NCI-H1105 treated with DMSO at 0.1 percent for 48 hours (cell line): ENCODE measurements around the gene HHEX.
"Not testable (repeated sequence)": the region's sequence is repeated elsewhere in the genome, so short reads cannot be mapped to it uniquely, and the experiment has no call there.

Experiments used
- DNase-seq: peaks from one replicate; lab custom pipeline; 2025; lab: John Stamatoyannopoulos, UW

The HHEX gene

DNA sequence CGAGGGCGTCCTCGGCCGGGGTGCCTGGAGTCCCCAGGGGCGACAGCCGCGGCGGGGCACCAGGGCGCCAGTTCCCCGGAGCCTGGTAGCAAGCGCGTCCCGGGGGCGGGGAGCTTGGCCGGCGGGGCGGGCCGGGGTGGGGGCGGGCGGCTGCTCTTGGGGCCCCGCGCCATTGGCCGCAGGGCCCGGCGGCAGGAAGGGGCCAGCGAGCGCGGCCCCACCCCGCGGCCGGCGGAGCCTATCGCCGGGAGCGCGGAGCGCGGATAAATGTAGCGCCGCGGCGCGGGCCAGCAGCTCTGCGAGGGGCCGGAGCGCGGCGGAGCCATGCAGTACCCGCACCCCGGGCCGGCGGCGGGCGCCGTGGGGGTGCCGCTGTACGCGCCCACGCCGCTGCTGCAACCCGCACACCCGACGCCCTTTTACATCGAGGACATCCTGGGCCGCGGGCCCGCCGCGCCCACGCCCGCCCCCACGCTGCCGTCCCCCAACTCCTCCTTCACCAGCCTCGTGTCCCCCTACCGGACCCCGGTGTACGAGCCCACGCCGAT is at the start of gene HHEX:
TSS of gene HHEX (plus strand) at position 293 of the 548 bp plus-strand sequence. CDS start at position 325, 32 bp downstream.
- no peak for DNase-seq

DNA sequence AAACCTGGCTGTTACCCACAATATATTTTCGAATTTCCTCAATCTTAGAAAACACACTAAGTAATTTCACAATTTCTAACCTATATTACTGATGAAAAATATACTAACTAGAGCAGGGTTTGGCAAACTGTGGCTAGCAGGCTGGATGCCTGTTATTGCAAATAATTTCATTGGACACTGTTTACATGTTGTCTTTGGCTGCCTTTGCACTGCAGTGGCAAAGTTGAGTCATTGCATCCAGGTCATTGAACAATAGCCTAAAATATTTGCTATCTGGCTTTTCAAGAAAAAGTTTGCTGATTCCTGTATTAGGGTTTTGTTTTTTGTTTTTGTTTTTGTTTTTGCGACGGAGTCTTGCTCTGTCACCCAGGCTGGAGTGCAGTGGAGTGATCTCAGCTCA is 49.6 kb upstream of the HHEX start:
- DNase-seq: no peak

DNA sequence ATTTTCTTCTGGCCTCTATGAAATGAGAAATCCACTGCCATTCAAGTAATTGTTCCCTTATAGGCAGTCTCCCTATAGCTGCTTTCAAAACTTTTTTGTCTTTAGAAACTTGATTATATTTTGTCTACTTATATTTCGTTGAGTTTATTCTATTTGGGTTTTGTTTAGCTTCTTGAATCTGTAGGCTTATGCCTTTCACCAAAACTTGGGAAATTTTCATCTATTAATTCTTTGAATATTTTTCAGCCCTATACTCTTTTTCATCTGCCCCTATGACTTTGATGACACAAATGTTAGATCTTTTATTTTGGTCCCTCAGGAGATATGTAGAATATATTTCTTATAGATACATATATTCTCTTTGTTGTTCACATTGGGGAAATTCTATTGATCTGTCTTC is 48.3 kb upstream of the HHEX start:
- no peak for DNase-seq

DNA sequence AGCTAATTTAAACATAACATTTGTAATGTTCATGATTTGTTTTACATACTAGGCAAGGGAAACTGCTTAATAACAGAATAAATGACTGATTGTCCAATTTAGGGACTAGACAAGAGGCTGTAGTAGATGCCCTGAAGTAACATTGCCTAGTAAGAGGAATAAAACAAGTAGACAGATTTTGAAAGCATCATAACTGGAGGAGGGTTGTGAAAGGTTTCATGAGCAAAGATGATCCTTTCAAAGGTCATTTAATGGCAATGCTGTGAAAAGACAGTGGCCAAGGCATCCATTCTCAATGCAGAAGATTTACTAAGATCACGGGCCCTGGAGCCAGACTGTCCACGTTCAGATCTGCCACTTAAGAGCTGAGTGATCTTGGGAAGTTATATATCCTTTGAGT is 44.8 kb upstream of the HHEX start:
- DNase-seq: no peak

DNA sequence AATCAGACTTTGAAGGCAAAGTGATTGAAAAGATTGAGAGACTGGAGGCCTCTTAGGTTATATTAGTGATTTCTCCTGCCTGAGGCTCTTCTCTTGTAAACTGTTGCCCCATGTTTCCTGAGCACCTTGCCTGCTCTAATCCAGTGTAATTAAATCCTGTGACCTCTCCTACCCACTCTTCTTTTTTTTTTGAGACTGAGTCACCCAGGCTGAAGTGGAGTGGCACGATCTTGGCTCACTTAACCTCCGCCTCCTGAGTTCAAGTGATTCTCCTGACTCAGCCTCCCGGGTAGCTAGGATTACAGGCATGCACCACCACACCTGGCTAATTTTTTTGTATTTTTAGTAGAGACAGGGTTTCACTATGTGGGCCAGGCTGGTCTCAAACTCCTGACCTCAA is 38.9 kb upstream of the HHEX start:
- not testable (repeated sequence) for DNase-seq

DNA sequence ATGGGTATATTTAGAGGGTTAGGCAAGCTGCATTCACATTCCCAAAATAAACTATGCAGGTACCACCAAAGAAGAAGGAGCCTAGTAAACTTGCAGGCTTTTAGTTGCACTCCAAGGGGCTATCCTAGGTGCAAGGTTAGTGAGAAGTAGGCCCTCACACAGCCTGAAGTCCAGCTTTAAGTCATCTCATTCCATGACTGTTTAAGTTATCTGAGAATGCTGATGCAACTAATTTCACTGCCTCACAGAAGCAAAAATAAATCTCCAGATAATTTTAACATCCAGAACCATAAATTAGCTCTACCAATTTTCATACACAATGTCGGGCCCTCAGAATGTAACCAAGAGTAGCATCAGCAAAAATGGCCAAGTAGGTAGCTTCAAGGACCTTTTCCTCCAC is 34.3 kb upstream of the HHEX start:
- DNase-seq: no peak

DNA sequence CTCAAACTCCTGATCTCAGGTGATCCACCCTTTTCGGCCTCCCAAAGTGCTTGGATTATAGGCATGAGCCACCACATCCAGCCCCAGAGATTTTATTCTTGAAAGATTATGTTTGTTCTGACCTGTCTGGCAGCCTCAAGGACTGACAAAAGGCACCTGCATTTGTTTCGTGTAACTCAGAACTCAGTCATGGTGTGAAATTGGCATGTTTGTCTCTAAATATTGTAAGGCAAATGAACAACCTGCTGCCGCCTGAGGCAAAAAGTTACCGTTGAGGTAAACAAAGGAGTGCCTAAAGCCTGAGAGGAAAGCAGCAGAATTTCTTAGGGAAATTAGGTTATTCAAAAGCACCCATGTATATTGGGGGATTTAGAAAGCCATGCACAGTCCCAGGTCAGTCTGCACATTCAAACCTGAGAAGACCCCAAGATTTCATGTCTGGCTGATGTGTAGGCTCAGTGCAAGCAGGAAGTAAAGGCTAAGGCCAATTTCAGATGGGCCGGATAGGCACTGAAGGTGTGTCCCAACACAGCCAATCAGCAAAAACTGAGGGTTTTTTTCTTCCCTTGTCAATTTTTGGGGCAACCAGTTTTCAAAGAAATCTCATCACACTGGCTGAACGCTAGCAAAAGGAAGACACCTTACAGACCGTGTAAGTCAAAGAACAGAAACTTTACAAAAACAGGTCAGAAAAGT is 33.3 kb upstream of the HHEX start:
- DNase-seq: no peak

DNA sequence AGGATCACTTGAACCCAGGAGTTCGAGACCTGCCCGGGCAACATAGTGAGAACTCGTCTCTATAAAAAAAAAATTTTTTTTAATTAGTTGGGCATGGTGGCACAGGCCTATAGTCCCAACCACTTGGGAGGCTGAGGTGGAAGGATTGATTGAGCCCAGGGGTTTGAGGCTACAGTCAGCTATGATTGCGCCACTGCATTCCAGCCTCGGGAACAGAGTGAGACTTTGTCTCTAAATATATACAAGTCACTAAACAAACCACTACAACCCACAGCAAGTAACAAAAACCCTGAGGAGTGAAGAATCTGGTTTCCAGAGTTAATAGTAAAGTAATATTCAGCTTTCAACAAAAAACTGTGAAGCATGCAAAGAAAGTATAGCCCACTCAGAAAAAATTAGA is 32.7 kb upstream of the HHEX start:
- DNase-seq: no peak

DNA sequence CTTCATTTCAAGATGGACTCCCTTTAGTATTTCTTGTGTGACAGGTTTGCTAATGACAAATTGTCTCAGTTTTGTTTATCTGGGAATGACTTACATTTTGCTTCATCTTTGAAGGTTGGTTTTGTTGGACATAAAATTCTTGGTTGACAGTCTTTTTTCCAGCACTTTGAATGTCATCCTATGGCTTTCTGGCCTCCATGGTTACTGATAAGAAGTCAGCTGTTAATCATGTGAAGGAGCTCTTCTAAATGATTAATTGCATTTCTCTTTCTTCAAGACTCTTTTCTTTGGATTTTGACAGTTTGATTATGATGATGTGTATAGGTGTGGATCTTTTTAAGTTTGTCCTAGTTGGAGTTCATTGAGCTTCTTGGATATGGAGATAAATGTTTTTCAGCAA is 26.9 kb upstream of the HHEX start:
- DNase-seq: no peak

DNA sequence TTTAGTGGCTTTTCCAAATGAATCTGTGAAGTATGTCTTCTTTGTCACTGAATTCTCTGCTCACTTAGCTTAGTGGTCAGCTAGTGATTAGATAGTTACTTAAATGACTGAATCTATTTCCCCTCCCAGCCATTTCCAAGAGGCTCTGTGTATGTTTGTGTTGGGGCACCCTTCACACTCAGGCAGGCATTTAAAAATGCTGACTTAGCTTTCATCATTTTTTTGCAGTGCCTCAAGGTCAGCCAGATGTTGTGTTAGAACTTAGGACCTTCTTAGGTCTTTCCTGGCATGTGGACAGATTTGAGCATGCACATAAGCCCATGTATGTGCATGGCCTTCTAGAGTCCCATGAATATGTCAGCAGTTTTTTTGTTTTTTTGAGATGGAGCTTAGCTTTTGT is 25.4 kb upstream of the HHEX start:
- DNase-seq: no peak

DNA sequence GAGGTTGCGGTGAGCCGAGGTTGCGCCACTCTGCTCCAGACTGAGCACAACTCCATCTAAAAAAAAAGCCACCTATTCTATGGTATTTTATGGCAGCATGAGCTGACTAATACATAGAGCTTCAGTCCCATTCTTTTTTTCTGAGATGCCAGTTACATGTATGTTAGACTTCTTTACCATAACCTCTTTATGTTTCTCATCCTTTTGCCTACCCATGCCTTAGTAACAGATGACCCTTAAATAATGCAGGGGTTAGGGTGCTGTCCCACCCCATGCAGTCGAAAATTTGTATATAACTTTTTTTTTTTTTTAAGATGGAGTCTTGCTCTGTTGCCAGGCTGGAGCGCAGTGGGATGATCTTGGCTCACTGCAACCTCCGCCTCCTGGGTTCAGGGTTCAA is 22.7 kb upstream of the HHEX start:
- DNase-seq: no peak

DNA sequence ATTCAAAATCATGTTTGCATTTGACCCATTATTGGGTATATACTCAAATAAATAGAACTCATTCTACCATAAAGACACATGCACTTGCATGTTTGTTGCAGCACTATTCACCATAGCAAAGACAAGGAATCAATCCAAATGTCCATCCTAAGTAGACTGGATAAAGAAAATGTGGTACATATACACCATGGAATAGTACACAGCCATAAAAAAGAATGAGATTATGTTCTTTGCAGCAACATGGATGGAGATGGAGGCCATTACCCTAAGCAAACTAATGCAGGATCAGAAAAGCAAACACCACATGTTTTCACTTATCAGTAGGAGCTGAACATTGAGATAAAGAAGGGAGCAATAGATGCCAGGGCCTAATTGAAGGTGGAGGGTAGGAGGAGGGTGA is 12.0 kb upstream of the HHEX start:
- DNase-seq: no peak

DNA sequence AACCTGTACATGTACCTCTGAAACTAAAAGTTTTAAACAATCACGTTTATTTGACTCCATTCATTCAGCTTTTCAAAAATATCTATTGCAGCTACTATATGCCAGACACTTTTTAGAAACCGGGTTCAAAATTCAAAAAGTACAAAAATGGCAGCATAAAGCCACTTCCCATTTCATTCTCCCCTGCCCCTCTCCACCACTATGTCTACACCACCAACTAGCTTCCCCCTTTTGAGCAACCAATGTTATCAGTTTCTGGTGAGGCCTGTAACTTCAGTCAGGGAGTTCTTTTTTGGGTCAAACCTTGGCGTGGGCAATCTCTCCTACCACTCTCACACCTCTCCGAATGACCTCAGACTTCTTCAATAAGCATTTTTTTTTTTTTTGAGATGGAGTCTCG is 11.5 kb upstream of the HHEX start:
- no peak for DNase-seq

DNA sequence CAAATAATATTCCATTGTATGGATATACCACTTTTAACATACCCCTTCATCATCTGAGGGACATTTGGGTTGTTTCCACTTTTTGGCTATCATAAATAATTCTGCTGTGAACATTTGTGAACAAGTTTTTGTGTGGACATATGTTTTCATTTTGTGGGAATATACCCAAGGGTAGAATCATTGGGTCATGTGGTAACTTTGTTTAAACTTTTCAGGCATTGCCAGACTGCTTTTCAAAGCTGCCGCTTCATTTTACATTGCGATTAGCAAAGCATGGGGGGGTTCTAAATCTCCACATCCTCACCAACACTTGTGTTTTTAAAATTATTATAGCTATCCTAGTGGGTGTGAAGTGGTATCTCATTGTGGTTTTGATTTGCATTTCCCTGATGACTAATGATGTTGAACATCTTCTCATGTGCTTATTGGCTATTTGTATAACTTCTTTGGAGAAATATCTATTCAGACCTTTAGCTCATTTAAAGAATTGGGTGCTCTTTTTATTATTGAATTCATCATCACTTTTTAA is 8.4 kb upstream of the HHEX start:
- no peak for DNase-seq

DNA sequence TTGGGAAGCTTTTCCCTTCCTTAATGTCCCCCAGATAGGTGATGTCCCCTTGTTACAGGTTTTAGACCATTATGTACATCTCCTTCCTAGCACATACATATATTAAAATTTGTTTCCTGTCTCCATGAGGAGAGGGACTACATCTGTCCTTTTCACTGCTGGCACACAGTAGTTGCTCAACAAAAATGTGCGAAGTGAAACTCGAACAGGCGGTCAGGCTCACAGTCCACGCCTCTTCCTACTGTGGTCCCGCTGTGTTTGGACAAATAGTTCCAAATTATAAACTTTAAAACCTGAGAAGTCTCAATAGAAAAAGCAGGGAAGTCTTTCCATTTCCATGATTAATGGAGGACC is 1.2 kb upstream of the HHEX start:
- no peak for DNase-seq

DNA sequence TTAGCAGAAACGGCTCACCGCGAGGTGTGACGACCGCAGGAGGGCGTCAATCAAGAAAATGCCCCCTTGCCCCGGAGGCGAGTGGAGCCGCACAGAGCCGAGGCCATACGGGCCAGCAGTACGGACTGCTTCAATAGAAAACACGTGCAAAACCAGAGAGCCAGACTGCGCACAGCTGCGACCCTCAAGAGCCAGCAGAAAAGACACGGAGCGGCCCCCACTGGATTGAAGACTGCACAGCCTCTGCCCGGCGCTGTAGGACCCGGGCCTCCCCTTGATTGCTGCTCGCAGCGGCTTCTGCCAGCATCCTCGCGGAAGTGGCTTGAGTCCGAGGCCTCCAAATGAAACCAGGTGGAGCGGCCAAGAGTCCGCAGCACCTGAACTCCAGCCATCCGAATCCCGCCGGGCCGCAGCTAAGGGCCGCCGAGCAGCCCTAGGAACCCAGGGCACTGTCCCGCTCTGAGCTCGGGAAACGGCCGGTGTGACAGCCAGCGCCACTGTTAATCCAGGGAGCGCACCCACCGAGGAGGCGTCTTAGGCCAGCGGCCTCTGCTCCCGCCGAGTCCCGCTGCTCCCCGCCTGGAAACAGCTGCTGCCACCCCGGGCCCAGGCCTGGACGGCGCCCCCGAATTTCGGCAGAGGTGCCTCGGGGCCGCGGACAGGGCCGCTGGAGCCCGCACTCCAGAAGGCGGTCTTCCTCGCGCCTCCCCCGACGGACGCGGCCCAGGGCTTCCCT is 660 bp upstream of the HHEX start:
- no peak for DNase-seq

DNA sequence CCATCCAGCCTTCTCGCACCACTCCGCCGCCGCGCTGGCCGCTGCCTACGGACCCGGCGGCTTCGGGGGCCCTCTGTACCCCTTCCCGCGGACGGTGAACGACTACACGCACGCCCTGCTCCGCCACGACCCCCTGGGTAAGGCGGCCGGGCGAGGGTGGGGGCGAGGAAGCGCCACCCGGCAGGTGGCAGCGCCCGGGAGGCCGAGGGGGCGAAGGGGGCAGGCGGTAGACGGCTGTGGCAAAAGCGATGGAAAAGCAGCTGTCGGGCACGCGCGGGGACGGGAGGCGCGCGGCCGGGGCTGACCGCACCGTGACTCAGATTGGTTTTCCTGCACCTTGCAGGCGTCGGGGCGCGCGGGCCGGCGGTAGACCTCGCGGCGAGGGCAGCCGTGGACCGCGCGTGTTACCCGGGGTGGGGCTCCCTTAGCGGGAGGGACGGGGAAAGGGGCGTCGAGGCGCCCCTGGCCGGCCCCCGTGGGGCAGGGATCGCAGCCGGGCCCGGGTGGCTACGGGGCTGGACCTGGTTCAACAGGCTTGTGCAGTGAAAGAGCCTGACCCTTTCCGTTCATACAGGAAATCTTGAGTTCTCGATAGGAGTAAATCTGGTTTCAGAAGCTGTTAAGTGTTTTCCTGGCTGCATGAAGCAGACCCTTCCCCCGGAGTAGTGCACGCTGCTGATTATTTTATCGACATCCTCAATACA is 608 bp downstream of the HHEX start:
- peak; percentile 10 for DNase-seq

DNA sequence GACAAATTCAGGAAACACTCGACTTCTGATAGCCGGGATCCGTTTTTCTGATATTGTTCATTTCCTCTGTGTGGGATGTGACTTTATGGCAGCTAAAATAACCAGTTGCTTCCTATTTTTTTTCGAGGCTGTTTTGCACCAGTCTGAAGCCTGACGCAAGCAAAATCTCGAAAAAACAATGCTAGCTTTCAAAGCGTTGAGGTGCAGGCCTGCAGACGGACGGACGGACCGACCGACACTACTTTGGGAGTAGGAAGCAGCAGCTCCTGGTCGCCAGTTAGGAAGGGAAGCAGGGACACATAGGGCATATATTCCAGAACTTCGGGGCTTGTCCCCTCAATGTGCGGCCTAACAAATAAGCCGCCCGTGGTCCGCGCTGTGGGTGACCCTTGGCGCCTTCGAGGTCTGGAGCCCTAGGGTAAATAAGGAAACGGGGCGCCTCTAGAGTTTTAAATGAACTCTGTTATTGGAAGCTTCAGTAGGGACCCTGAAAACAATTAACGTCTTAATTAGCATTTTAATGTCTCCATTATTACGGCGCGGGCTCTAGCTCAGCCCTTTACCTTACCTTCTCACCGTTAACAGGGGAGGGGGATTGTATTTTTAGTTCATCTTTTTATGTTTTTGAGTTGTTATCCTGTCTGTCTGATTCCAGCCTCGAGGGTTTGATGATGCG is 1.3 kb downstream of the HHEX start:
- no peak for DNase-seq

DNA sequence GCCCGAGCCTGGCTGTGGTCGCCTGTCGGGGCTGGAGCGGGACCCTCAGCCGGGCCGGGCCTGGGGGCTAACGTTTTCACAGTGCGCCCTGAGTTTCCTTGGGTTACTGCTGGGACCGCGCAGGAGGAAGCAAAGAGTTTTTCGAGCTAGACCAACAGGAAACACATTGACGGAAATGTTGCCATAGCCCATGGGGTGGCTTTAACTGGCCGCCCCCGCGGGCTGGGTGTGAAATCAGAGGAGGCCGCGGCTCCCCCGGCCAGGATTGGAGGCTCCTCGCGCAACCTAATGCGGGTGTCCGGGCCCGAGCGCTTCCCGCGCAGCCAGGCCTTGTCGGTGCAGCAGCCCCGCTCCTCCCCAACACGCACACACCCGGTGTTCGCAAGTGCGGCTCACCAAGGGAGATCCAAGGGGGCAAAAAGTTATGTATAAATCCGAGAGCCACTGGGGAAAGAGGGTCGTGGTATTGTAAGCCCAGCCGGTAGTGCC is 1.9 kb downstream of the HHEX start:
- no peak for DNase-seq

DNA sequence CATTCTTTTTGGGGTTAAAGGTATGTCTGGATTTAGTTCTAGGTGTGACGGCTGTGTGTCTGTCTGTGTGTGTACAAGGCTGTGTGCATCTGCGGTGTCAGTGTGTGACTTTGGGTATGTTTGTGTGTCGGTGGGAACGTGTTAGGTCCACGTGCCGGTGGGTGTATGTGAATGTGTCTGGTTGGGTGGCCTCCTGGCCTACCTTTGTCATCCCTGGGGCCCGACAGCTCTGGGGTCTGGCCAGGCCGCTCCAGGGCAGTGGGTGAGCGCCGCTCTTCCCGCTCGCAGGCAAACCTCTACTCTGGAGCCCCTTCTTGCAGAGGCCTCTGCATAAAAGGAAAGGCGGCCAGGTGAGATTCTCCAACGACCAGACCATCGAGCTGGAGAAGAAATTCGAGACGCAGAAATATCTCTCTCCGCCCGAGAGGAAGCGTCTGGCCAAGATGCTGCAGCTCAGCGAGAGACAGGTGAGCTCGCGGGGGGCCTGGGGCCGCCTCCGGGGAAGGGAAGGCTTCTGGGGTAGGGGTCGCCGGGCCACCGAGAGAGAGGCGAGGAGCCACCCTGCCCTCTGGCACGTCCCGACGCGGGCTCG is 2.4 kb downstream of the HHEX start:
- DNase-seq: no peak

DNA sequence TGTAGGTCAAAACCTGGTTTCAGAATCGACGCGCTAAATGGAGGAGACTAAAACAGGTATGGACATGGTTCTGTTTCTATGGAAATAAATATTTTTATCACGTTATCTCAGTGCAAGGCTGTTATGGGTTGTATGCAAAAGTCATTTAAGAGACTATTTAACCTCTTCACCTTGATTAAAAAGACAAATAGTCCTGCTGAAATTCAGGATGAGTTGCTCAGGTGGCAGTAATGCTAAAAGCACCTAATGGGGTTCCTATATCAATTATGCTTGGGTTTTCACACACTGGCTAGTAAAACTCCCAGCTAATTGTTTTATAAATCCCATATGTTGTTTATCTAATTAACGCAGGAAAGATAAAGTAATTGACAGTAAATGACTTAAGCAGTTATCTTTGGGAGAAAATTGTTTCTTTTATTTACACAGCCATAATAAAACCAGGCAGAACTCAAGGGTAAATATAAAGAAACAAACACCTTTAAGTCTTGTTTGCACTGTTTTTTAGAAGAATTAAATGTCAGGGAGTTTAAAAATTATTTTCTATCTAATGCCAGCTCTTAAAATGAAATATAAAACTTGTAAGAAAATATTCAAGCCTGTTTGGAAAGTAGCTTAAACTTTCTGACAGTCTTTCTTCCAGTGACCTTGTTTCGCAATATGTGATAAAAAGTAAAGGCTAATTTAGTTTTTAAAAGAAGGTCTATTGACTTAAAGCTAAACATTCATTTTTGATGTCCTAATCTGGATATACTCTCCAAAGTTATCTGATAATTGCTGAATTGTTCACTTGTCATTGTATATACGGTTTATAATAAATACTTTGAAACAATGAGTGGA is 3.2 kb downstream of the HHEX start:
- DNase-seq: peak; percentile 49
